Choroid plexus epithelial cell (primary cell): ENCODE measurements around the gene TMEM175.
A peak's percentile ranks its signal among the peaks of the same experiment; 100 is the strongest.

Source experiments
- DNase-seq: peaks from one replicate; pipeline ENCODE4 v3.0.0-alpha.2; 2010; ENCODE audit warnings: low read depth
- H3K4me3 ChIP-seq: 2 replicates; pipeline ENCODE4 v1.5.1; 2011; ENCODE audit warnings: low read depth, mild to moderate bottlenecking, control low read depth, low read length, moderate library complexity
- CTCF ChIP-seq: conservative IDR thresholded peaks from 2 replicates; pipeline ENCODE4 v1.5.1; 2011; ENCODE audit warnings: low read depth, mild to moderate bottlenecking, control low read depth, inconsistent platforms, low read length, moderate library complexity

TMEM175 gene

GRCh38 chr4:892780-893179 is 39.5 kb upstream of the TMEM175 start:
- H3K4me3 ChIP-seq, result no peak overlapping the region
- TF ChIP-seq CTCF, result no peak
- DNase-seq, result no peak

GRCh38 chr4:893276-893994 is 38.8 kb upstream of the TMEM175 start:
- no peak for DNase-seq
- TF ChIP-seq CTCF, result no peak
- H3K4me3 ChIP-seq, result no peak overlapping the region

- no peak for DNase-seq
- H3K4me3 ChIP-seq, result no peak overlapping the region
Measured at GRCh38 chr4:893995-894705, 38.1 kb upstream of the TMEM175 start.

GRCh38 chr4:895596-895995 is 36.7 kb upstream of the TMEM175 start:
- TF ChIP-seq CTCF, result no peak
- no peak for DNase-seq
- no peak overlapping the region for H3K4me3 ChIP-seq

More at GRCh38 chr4:893995-894705, 38.1 kb upstream of the TMEM175 start:
- TF ChIP-seq CTCF, result no peak

GRCh38 chr4:896216-896615 is 36.0 kb upstream of the TMEM175 start:
- H3K4me3 ChIP-seq, result no peak overlapping the region
- no peak for DNase-seq
- peak; percentile 2 for TF ChIP-seq CTCF

GRCh38 chr4:896630-897029 is 35.6 kb upstream of the TMEM175 start:
- TF ChIP-seq CTCF, result no peak
- no peak for DNase-seq
- no peak overlapping the region for H3K4me3 ChIP-seq
